Skeletal muscle satellite cell (primary cell): Measurements from ENCODE around the gene ACKR4.
A peak's percentile ranks its signal among the peaks of the same experiment; 100 is the strongest.

ENCODE experiments used
- H3K27me3 ChIP-seq: 2 replicates; pipeline ENCODE4 v1.7.0; 2013; ENCODE audit warnings: low read length; ENCODE audit not compliant: control insufficient read depth, insufficient read depth
- H3K36me3 ChIP-seq: 2 replicates; pipeline ENCODE4 v1.7.0; 2013; ENCODE audit warnings: mild to moderate bottlenecking, control low read depth, low read length; ENCODE audit not compliant: insufficient read depth
- H3K4me1 ChIP-seq: 2 replicates; pipeline ENCODE4 v1.7.0; 2013; ENCODE audit warnings: low read length; ENCODE audit not compliant: control insufficient read depth, insufficient read depth
- H3K4me2 ChIP-seq: 2 replicates; pipeline ENCODE4 v1.7.0; 2013; ENCODE audit warnings: mild to moderate bottlenecking, low read length
- H3K4me3 ChIP-seq: 2 replicates; pipeline ENCODE4 v1.7.0; 2013; ENCODE audit warnings: low read length
- H3K9ac ChIP-seq: 2 replicates; pipeline ENCODE4 v1.7.0; 2013; ENCODE audit warnings: mild to moderate bottlenecking, low read depth, low read length, moderate library complexity
- H3K9me3 ChIP-seq: replicated peaks from 2 replicates; pipeline ENCODE4 v1.7.0; 2013; ENCODE audit warnings: mild to moderate bottlenecking, control low read depth, low read length

The ACKR4 gene

GRCh38 chr3:132563420-132564069, 33.5 kb upstream of the ACKR4 start:
- Histone ChIP-seq H3K4me1 (no peaks in the 10 kb centered on the region), H3K9me3 (no peaks in the 10 kb centered on the region), H3K9ac (no peak overlapping the region), H3K4me3 (no peak overlapping the region), H3K27me3 (no peaks in the 10 kb centered on the region), H3K4me2 (no peak overlapping the region), H3K36me3 (no peaks in the 10 kb centered on the region)

GRCh38 chr3:132564070-132564465, 33.0 kb upstream of the ACKR4 start:
- H3K4me1 ChIP-seq, result no peaks in the 10 kb centered on the region
- H3K4me2 ChIP-seq, result no peak overlapping the region
- no peak overlapping the region for H3K4me3 ChIP-seq
- H3K27me3 ChIP-seq, result no peaks in the 10 kb centered on the region
- H3K9ac ChIP-seq, result no peak overlapping the region
- H3K36me3 ChIP-seq, result no peaks in the 10 kb centered on the region
- H3K9me3 ChIP-seq, result no peaks in the 10 kb centered on the region

DNA sequence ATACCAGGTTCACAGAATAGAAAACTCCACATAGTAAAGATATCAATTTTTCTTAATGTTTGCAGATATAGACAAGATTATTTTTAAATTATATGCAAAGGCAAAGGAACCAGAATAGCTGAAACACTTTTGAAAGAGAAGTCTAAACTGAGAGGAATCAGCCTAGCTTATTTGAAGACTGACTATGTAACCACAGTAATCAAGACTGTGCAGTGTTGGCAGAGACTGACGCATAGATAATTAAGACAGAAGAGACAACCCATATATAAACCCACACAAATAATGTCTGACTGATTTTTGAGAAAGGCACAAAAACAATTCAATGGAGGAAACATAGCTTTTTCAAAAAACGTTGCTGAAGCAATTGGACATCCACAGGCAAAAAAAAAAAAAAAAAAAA, 28.6 kb upstream of the ACKR4 start:
- no peaks in the 10 kb centered on the region for H3K9me3 ChIP-seq
- H3K4me1 ChIP-seq, result no peaks in the 10 kb centered on the region
- H3K36me3 ChIP-seq, result peaks cover 6% of the 10 kb centered on the region
- H3K4me2 ChIP-seq, result no peak overlapping the region
- H3K27me3 ChIP-seq, result no peaks in the 10 kb centered on the region
- no peak overlapping the region for H3K9ac ChIP-seq
- H3K4me3 ChIP-seq, result no peak overlapping the region

DNA sequence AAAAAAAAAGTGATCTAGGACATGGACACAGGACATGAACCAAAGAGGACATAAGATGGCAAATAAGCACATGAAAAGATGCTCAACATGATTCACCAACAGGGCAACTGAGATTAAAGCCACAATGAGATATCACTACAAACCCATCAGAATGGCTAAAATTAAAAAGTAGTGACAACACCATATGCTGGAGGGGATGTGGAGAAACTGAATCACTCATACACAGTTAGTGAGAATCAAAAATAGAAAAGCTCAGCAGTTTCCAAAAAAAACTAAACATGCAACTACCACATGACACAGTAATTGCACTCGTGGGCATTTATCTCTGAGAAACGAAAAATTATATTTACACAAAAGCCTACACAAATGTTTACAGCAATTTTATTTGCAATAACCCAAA, 27.9 kb upstream of the ACKR4 start:
- Histone ChIP-seq H3K9me3 (no peaks in the 10 kb centered on the region), H3K4me1 (no peaks in the 10 kb centered on the region), H3K4me3 (no peak overlapping the region), H3K27me3 (no peaks in the 10 kb centered on the region), H3K4me2 (no peak overlapping the region), H3K9ac (no peak overlapping the region), H3K36me3 (peaks cover 6% of the 10 kb centered on the region)

DNA sequence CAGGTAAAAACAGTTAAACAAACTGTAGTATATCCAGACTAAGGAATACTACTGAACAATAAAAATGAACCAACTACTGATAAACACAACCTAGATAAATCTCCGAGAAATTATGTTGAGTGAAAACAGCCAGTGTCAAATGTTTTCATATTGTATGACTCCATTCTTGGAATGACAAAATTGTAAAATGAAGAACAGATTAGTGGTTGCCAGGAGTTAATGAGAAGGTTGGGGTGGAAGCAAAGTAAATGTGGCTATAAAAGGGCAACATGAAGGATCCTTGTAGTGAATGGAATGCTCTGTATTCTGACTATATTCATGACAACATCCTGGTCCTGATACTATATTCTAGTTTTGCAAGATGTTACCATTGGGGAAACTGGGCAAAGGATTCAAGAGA, 27.5 kb upstream of the ACKR4 start:
- H3K27me3 ChIP-seq, result no peaks in the 10 kb centered on the region
- no peak overlapping the region for H3K4me3 ChIP-seq
- H3K36me3 ChIP-seq, result peaks cover 6% of the 10 kb centered on the region
- H3K4me2 ChIP-seq, result no peak overlapping the region
- H3K9ac ChIP-seq, result no peak overlapping the region
- H3K9me3 ChIP-seq, result no peaks in the 10 kb centered on the region
- no peaks in the 10 kb centered on the region for H3K4me1 ChIP-seq

DNA sequence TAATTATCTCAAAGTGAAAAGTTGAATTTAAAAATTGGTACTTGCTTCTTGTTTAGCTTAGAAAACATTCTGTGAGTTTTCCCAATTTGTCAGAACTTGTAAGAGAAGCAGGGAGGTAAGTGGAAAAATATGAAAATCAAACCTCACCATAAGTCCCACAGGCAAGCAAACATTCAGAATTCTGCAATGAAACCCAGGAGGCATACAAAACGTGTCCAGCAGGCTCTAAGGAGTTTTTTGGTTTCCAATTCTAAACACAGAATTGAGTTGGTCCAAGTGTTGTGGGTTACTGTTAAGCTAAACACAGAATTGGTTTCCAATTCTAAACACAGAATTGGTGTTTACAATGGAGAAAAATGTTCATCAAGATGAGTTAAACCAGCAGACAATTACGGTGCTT, 27.1 kb upstream of the ACKR4 start:
- Histone ChIP-seq H3K27me3 (no peaks in the 10 kb centered on the region), H3K4me1 (no peaks in the 10 kb centered on the region), H3K4me2 (no peak overlapping the region), H3K36me3 (peaks cover 6% of the 10 kb centered on the region), H3K4me3 (no peak overlapping the region), H3K9me3 (no peaks in the 10 kb centered on the region), H3K9ac (no peak overlapping the region)

- no peak overlapping the region for H3K9ac ChIP-seq
- no peak overlapping the region for H3K4me3 ChIP-seq
Observed at GRCh38 chr3:132573797-132574211, 23.3 kb upstream of the ACKR4 start.

GRCh38 chr3:132587401-132587800, 9.7 kb upstream of the ACKR4 start:
- Histone ChIP-seq H3K9me3 (no peaks in the 10 kb centered on the region), H3K4me1 (no peaks in the 10 kb centered on the region), H3K36me3 (no peaks in the 10 kb centered on the region), H3K4me3 (no peak overlapping the region), H3K4me2 (no peak overlapping the region), H3K27me3 (no peaks in the 10 kb centered on the region), H3K9ac (no peak overlapping the region)

More at GRCh38 chr3:132573797-132574211, 23.3 kb upstream of the ACKR4 start:
- H3K36me3 ChIP-seq, result peaks cover 10% of the 10 kb centered on the region
- no peaks in the 10 kb centered on the region for H3K27me3 ChIP-seq
- H3K4me2 ChIP-seq, result no peak overlapping the region
- H3K9me3 ChIP-seq, result no peaks in the 10 kb centered on the region
- H3K4me1 ChIP-seq, result no peaks in the 10 kb centered on the region

DNA sequence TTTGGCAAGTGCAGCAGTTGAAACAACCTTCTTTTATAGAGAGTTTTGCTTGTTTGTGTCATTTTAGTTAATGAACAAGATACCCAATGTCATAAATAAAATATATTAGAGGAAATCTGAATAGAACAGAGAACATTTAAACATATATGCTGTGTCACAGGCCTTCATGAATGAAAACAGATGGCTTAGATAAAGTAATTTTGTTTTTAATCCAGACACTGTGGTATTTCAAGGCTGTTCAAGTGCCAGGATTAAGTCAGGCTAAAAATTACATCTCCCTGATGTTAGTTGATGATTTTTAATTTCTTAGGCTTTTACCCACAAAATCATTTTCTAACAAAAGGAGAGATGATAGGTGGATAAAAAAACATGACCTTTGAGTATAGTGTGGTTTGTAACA, 4.9 kb upstream of the ACKR4 start:
- Histone ChIP-seq H3K27me3 (no peaks in the 10 kb centered on the region), H3K9ac (no peak overlapping the region), H3K4me2 (no peak overlapping the region), H3K4me1 (peaks cover 27% of the 10 kb centered on the region), H3K36me3 (no peaks in the 10 kb centered on the region), H3K9me3 (no peaks in the 10 kb centered on the region), H3K4me3 (no peak overlapping the region)

DNA sequence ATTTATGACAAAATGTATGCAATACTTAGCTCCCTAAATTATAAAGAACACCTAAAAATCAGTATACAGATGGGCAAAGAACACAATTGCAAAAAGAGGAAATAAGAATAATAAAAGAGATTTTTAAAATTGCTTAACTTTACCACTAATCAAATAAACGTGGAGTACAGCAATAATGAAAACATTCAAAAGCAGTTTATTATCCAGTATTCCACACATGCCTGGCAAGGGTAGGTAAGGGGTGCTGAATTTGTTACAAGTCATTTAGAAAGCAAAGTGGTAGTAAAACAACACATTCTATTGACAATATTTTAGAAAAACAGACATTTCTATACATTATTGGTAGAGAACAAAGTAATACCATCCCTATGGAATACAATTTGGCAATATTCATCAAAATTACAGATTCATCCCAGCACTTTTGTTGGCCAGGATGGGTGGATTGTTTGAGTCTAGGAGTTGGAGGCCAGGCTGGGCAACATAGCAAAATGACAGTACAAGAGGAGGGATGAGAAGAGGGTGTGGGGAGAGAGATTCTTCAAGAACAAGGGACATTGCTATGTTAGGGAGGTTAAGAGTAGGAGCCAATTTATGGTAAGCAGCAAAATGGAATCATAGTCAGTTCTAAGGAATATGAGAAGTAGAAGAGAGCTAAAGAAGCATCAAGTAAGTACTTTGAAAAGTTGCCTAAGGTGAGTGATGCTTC, 3.7 kb upstream of the ACKR4 start:
- Histone ChIP-seq H3K4me3 (no peak overlapping the region), H3K36me3 (no peaks in the 10 kb centered on the region), H3K27me3 (no peaks in the 10 kb centered on the region), H3K9me3 (no peaks in the 10 kb centered on the region), H3K4me2 (peak overlapping the region; percentile 45), H3K9ac (peak overlapping the region; percentile 48), H3K4me1 (peaks cover 27% of the 10 kb centered on the region)

DNA sequence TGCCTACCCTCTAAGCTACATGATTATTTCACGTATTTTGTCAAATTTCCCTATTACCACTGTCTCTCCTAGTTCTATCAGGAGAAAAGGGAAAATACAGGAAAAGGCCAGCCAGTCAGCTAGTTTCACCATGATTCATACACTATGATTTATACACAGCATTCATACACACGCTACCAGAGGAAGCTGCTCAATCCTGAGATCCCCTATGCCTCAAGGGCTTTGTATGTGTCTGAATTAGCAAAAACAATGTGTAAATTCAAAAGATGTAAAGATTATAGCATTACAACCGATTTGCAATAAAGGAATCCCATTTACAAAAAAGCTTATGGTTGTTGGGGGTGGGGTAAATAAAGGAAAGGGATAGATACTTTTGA, 3.1 kb upstream of the ACKR4 start:
- no peaks in the 10 kb centered on the region for H3K36me3 ChIP-seq
- H3K4me2 ChIP-seq, result peak overlapping the region; percentile 45
- no peaks in the 10 kb centered on the region for H3K27me3 ChIP-seq
- peaks cover 27% of the 10 kb centered on the region for H3K4me1 ChIP-seq
- H3K9ac ChIP-seq, result peak overlapping the region; percentile 48
- no peak overlapping the region for H3K4me3 ChIP-seq
- H3K9me3 ChIP-seq, result no peaks in the 10 kb centered on the region

- H3K4me1 ChIP-seq, result peaks cover 27% of the 10 kb centered on the region
- H3K9ac ChIP-seq, result peak overlapping the region; percentile 18
Observed at GRCh38 chr3:132594498-132594897, 2.6 kb upstream of the ACKR4 start.

More at GRCh38 chr3:132594498-132594897, 2.6 kb upstream of the ACKR4 start:
- Histone ChIP-seq H3K36me3 (no peaks in the 10 kb centered on the region), H3K4me3 (no peak overlapping the region), H3K9me3 (no peaks in the 10 kb centered on the region), H3K4me2 (no peak overlapping the region), H3K27me3 (no peaks in the 10 kb centered on the region)
